H9 (cell line): ENCODE data around the gene RPL15. TPM values are rescaled to one million over a fixed set of nuclear protein-coding genes. Genes with fewer than 3 reads are reported as not detected.

ENCODE experiments used
- DNase-seq: peaks from one replicate; pipeline ENCODE4 v3.0.0-alpha.2; 2017
- H2AFZ ChIP-seq: one replicate; pipeline ENCODE4 v1.6.1; 2013; ENCODE audit warnings: mild to moderate bottlenecking, low read length, control low read depth, moderate library complexity
- H2AK5ac ChIP-seq: 2 replicates; pipeline ENCODE4 v1.6.1; 2013; ENCODE audit warnings: low read length, control low read depth, mixed read lengths; ENCODE audit not compliant: insufficient read length
- H2BK120ac ChIP-seq: one replicate; pipeline ENCODE4 v1.6.1; 2013; ENCODE audit warnings: low read depth, mild to moderate bottlenecking, low read length, control low read depth, inconsistent platforms; ENCODE audit not compliant: poor library complexity, severe bottlenecking
- H2BK12ac ChIP-seq: 2 replicates; pipeline ENCODE4 v1.6.1; 2013; ENCODE audit warnings: low read length, control low read depth, mixed read lengths, low read depth; ENCODE audit not compliant: insufficient read length
- H2BK15ac ChIP-seq: 2 replicates; pipeline ENCODE4 v1.6.1; 2013; ENCODE audit warnings: low read depth, low read length, control low read depth
- H2BK20ac ChIP-seq: one replicate; pipeline ENCODE4 v1.6.1; 2013; ENCODE audit warnings: low read depth, mild to moderate bottlenecking, low read length, control low read depth, inconsistent platforms; ENCODE audit not compliant: poor library complexity, severe bottlenecking
- H2BK5ac ChIP-seq: 2 replicates; pipeline ENCODE4 v1.6.1; 2013; ENCODE audit warnings: low read length, control low read depth, mixed read lengths; ENCODE audit not compliant: insufficient read length
- H3K14ac ChIP-seq: 2 replicates; pipeline ENCODE4 v1.6.1; 2013; ENCODE audit warnings: low read length, control low read depth; ENCODE audit not compliant: insufficient read depth
- H3K18ac ChIP-seq: 2 replicates; pipeline ENCODE4 v1.6.1; 2013; ENCODE audit warnings: low read depth, mild to moderate bottlenecking, mixed read lengths, low read length, control low read depth; ENCODE audit not compliant: insufficient read length
- H3K23ac ChIP-seq: 2 replicates; pipeline ENCODE4 v1.6.1; 2013; ENCODE audit warnings: low read length, control low read depth, mixed read lengths, low read depth; ENCODE audit not compliant: insufficient read length
- H3K23me2 ChIP-seq: 2 replicates; pipeline ENCODE4 v1.6.1; 2013; ENCODE audit warnings: low read depth, mild to moderate bottlenecking, mixed read lengths, low read length, control low read depth; ENCODE audit not compliant: insufficient read length, poor library complexity, severe bottlenecking
- H3K27ac ChIP-seq: 2 replicates; pipeline ENCODE4 v1.5.1; 2013; ENCODE audit warnings: low read length, control low read depth, mixed read lengths, low read depth; ENCODE audit not compliant: insufficient read length
- H3K27me3 ChIP-seq: 2 replicates; pipeline ENCODE4 v1.6.1; 2013; ENCODE audit warnings: low read length, control low read depth, inconsistent platforms; ENCODE audit not compliant: insufficient read depth
- H3K4ac ChIP-seq: 2 replicates; pipeline ENCODE4 v1.6.1; 2013; ENCODE audit warnings: low read depth, mild to moderate bottlenecking, control low read depth, inconsistent platforms, low read length, moderate library complexity
- H3K4me1 ChIP-seq: 2 replicates; pipeline ENCODE4 v1.6.1; 2013; ENCODE audit warnings: low read length, control low read depth, inconsistent platforms; ENCODE audit not compliant: insufficient read depth
- H3K4me2 ChIP-seq: 2 replicates; pipeline ENCODE4 v1.6.1; 2013; ENCODE audit warnings: low read length, control low read depth, mixed read lengths; ENCODE audit not compliant: insufficient read length, insufficient read depth
- H3K56ac ChIP-seq: 2 replicates; pipeline ENCODE4 v1.6.1; 2013; ENCODE audit warnings: low read depth, mild to moderate bottlenecking, mixed read lengths, low read length, control low read depth; ENCODE audit not compliant: insufficient read length
- H3K79me1 ChIP-seq: 2 replicates; pipeline ENCODE4 v1.6.1; 2013; ENCODE audit warnings: low read depth, mild to moderate bottlenecking, moderate library complexity, low read length, control low read depth, inconsistent platforms; ENCODE audit not compliant: insufficient read depth, poor library complexity, severe bottlenecking
- H3K79me2 ChIP-seq: 2 replicates; pipeline ENCODE4 v1.6.1; 2013; ENCODE audit warnings: low read length, control low read depth, inconsistent platforms; ENCODE audit not compliant: insufficient read depth
- H3K9ac ChIP-seq: 2 replicates; pipeline ENCODE4 v1.6.1; 2013; ENCODE audit warnings: low read length, control low read depth, mixed read lengths; ENCODE audit not compliant: insufficient read length; ENCODE audit errors: extremely low read depth
- H3K9me3 ChIP-seq: one replicate; pipeline ENCODE4 v1.6.1; 2013; ENCODE audit warnings: low read depth, low read length, inconsistent platforms; ENCODE audit not compliant: control insufficient read depth
- H3T11ph ChIP-seq: one replicate; pipeline ENCODE4 v1.6.1; 2013; ENCODE audit warnings: mild to moderate bottlenecking, low read length, control low read depth, inconsistent platforms
- H4K20me1 ChIP-seq: one replicate; pipeline ENCODE4 v1.6.1; 2013; ENCODE audit not compliant: control insufficient read depth, insufficient read length, insufficient read depth
- H4K5ac ChIP-seq: 2 replicates; pipeline ENCODE4 v1.6.1; 2013; ENCODE audit warnings: low read depth, mild to moderate bottlenecking, mixed read lengths, low read length, control low read depth; ENCODE audit not compliant: insufficient read length
- H4K8ac ChIP-seq: replicated peaks from 2 replicates; pipeline ENCODE4 v1.6.1; 2013; ENCODE audit warnings: low read length, control low read depth, mixed read lengths, low read depth; ENCODE audit not compliant: insufficient read length
- H4K91ac ChIP-seq: 2 replicates; pipeline ENCODE4 v1.6.1; 2013; ENCODE audit warnings: low read depth, mild to moderate bottlenecking, moderate library complexity, mixed read lengths, low read length, control low read depth; ENCODE audit not compliant: insufficient read length
- H3K27ac Mint-ChIP-seq, 3 experiments: 2 replicates in 2 of 3; 3 replicates in 1 of 3; pipeline ENCODE4 v1.8.0; 2020 to 2021; ENCODE audit warnings: mixed read lengths in 3 of 3, mild to moderate bottlenecking in 1 of 3, moderate library complexity in 1 of 3
- H3K27me3 Mint-ChIP-seq: 2 replicates; pipeline ENCODE4 v1.8.0; 2021; ENCODE audit warnings: low read depth, mild to moderate bottlenecking, moderate library complexity, mixed read lengths
- H3K36me3 Mint-ChIP-seq, 3 experiments: 2 replicates in 2 of 3; 3 replicates in 1 of 3; pipeline ENCODE4 v1.8.0; 2020 to 2021; ENCODE audit warnings: low read depth in 3 of 3, mixed read lengths in 3 of 3; ENCODE audit not compliant: insufficient read depth in 1 of 3
- H3K4me1 Mint-ChIP-seq, 2 experiments: 2 replicates each; pipeline ENCODE4 v1.8.0; 2020; ENCODE audit warnings: mixed read lengths in 2 of 2
- H3K4me3 Mint-ChIP-seq, 2 experiments: 2 replicates in 1 of 2; 3 replicates in 1 of 2; pipeline ENCODE4 v1.8.0; 2020 to 2021; ENCODE audit warnings: mild to moderate bottlenecking in 2 of 2, mixed read lengths in 2 of 2, moderate library complexity in 1 of 2
- H3K9me3 Mint-ChIP-seq, 2 experiments: 2 replicates in 1 of 2; 3 replicates in 1 of 2; pipeline ENCODE4 v1.8.0; 2020; ENCODE audit warnings: mild to moderate bottlenecking in 2 of 2, mixed read lengths in 2 of 2, moderate library complexity in 1 of 2
- CTCF ChIP-seq: fragments of 200-600 bp; sonication (generic); conservative IDR thresholded peaks from 3 replicates; pipeline ENCODE4 v1.8.0; 2021; ENCODE audit warnings: antibody characterized with exemption, mild to moderate bottlenecking
- WGBS: extraction: QIAGEN DNeasy Blood & Tissue Kit; methylation state at CpG from one replicate; pipeline ENCODE4 v1.1.7; 2013; ENCODE audit warnings: missing lambda C conversion rate, low lambda C conversion rate, mixed read lengths; ENCODE audit not compliant: insufficient read length; ENCODE audit errors: extremely low coverage; 5-methylcytosine and 5-hydroxymethylcytosine counted together
- total RNA-seq: library from RNA; stranded (reverse); gene quantifications from 2 replicates; pipeline ENCODE4 v1.2.1, GENCODE V29; 2021

RPL15 gene
- total RNA-seq, 1 experiment from 2014 or later: 2,794 TPM

GRCh38 chr3:23867838-23868237, 49.1 kb upstream of the RPL15 start:
- Histone ChIP-seq H4K20me1 (no peaks in the 10 kb centered on the region), H2BK20ac (no peak overlapping the region), H4K91ac (no peak overlapping the region), H2BK12ac (no peak overlapping the region), H3K4me1 (peaks cover 12% of the 10 kb centered on the region; the same call in 1 of the 2 replicates), H2BK5ac (no peak overlapping the region), H2BK15ac (no peak overlapping the region), H3K23me2 (no peaks in the 10 kb centered on the region), H3K18ac (no peak overlapping the region), H3K23ac (no peak overlapping the region), H3T11ph (no peak overlapping the region), H3K79me2 (peaks cover 3% of the 10 kb centered on the region; the same call in 1 of the 2 replicates), H2BK120ac (no peak overlapping the region), H3K79me1 (peaks cover 5% of the 10 kb centered on the region), H2AFZ (no peak overlapping the region), H3K27ac (no peak overlapping the region), H3K4me2 (no peak overlapping the region), H3K14ac (no peak overlapping the region), H4K5ac (no peak overlapping the region), H3K9me3 (no peaks in the 10 kb centered on the region), H3K4ac (no peak overlapping the region), H2AK5ac (no peak overlapping the region), H3K27me3 (no peaks in the 10 kb centered on the region), H3K9ac (no peak overlapping the region), H4K8ac (no peak overlapping the region), H3K56ac (no peak overlapping the region)
- Mint-ChIP-seq H3K9me3 (0 out of 5 replicates have a peak, but pooled peaks cover 0 to 4% of the 10 kb centered on the region in 2 experiments), H3K27me3 (no peaks in the 10 kb centered on the region), H3K36me3 (peaks cover 8 to 22% (median 12%) of the 10 kb centered on the region in 3 experiments), H3K4me3 (no peak overlapping the region), H3K4me1 (peaks cover 33 to 39% of the 10 kb centered on the region in 2 experiments), H3K27ac (no peak overlapping the region)
- DNase-seq: no peak
- no CpG with 5 or more reads among the region's 1 CpG for WGBS
- TF ChIP-seq CTCF: no peak
